Stimulated activated CD4-positive, alpha-beta T cell treated with anti-CD3 and anti-CD28 coated beads, TNF-alpha, amount 100 ng/mL, for 48 hours (primary cell): ENCODE measurements around the gene TAPBPL.

Experiments
- DNase-seq, 3 donors: peaks; one replicate each; pipeline ENCODE4 v3.0.0-alpha.2; 2020; ENCODE audit warnings: low read depth in 3 of 3

Gene TAPBPL

GRCh38 chr12:6435961-6436715 lies 15.7 kb upstream of the TAPBPL start:
- DNase-seq: no peak

GRCh38 chr12:6437586-6437985 lies 14.3 kb upstream of the TAPBPL start:
- DNase-seq: no peak

- DNase-seq: no peak
Measured at GRCh38 chr12:6438345-6438744, 13.5 kb upstream of the TAPBPL start.

- no peak for DNase-seq
Measured at GRCh38 chr12:6440391-6440790, 11.5 kb upstream of the TAPBPL start.

GRCh38 chr12:6442836-6443235 lies 9.0 kb upstream of the TAPBPL start:
- no peak for DNase-seq

GRCh38 chr12:6443361-6443983 lies 8.4 kb upstream of the TAPBPL start:
- DNase-seq: no peak

- DNase-seq: no peak
Measured at GRCh38 chr12:6444031-6444430, 7.8 kb upstream of the TAPBPL start.

- no peak for DNase-seq
Measured at GRCh38 chr12:6444704-6445688, 6.8 kb upstream of the TAPBPL start, which contains the start of gene CD27. Gene CD27 (plus strand): TSS chr12:6444955. CDS start chr12:6445096, 141 bp downstream.

- no peak for DNase-seq
Measured at GRCh38 chr12:6450091-6450868, 1.6 kb upstream of the TAPBPL start.

GRCh38 chr12:6450869-6451347 lies 934 bp upstream of the TAPBPL start:
- DNase-seq: no peak

- no peak for DNase-seq
Measured at GRCh38 chr12:6452245-6452943, 552 bp downstream of the TAPBPL start.

GRCh38 chr12:6452944-6453630 lies 1.2 kb downstream of the TAPBPL start:
- DNase-seq: no peak

- DNase-seq: no peak
Measured at GRCh38 chr12:6457220-6457945, 5.5 kb downstream of the TAPBPL start.

GRCh38 chr12:6458281-6459003 lies 6.6 kb downstream of the TAPBPL start:
- no peak for DNase-seq

GRCh38 chr12:6459004-6459337 lies 7.1 kb downstream of the TAPBPL start:
- no peak for DNase-seq

GRCh38 chr12:6460751-6461371 lies 9.0 kb downstream of the TAPBPL start:
- no peak for DNase-seq

- peak; percentile 67 to 82 (median 75) for DNase-seq
Measured at GRCh38 chr12:6461401-6462233, 9.8 kb downstream of the TAPBPL start.
